GM23338 (cell line): ENCODE measurements around the gene ZC3H12C. TPM values are rescaled to one million over a fixed set of nuclear protein-coding genes. Genes with fewer than 3 reads are reported as not detected.

Experiments used
- ATAC-seq: fragments of 200-7000 bp; cut with Tn5 transposase; 3 replicates; pipeline ENCODE4 v1.9.1; 2020
- DNase-seq: peaks from one replicate; pipeline ENCODE4 v3.0.0-alpha.2; 2015; ENCODE audit warnings: low spot score
- H2AFZ ChIP-seq: fragments of 200-600 bp; sonication (generic); 2 replicates; pipeline ENCODE4 v1.8.0; 2016; ENCODE audit warnings: antibody characterized with exemption, mild to moderate bottlenecking, moderate library complexity
- H3F3A ChIP-seq: fragments of 200-600 bp; sonication (generic); replicated peaks from 2 replicates; pipeline ENCODE4 v1.8.0; 2017; ENCODE audit warnings: antibody characterized with exemption, mixed run types, low read depth
- H3K27ac ChIP-seq: fragments of 200-600 bp; sonication (generic); 2 replicates; pipeline ENCODE4 v1.6.1; 2016; ENCODE audit warnings: low read depth
- H3K27me3 ChIP-seq: fragments of 200-600 bp; sonication (generic); 2 replicates; pipeline ENCODE4 v1.8.0; 2016; ENCODE audit warnings: mild to moderate bottlenecking, mixed run types, moderate library complexity; ENCODE audit not compliant: insufficient read depth
- H3K36me3 ChIP-seq: fragments of 200-600 bp; sonication (generic); 2 replicates; pipeline ENCODE4 v1.8.0; 2016; ENCODE audit warnings: mild to moderate bottlenecking; ENCODE audit not compliant: insufficient read depth
- H3K4me1 ChIP-seq: fragments of 200-600 bp; sonication (generic); 2 replicates; pipeline ENCODE4 v1.8.0; 2016; ENCODE audit warnings: mild to moderate bottlenecking, moderate library complexity; ENCODE audit not compliant: insufficient read depth
- H3K4me2 ChIP-seq: fragments of 200-600 bp; sonication (generic); 2 replicates; pipeline ENCODE4 v1.7.1; 2017; ENCODE audit warnings: mixed run types
- H3K4me3 ChIP-seq: fragments of 200-600 bp; sonication (generic); 2 replicates; pipeline ENCODE4 v1.6.1; 2016; ENCODE audit warnings: mixed run types
- H3K79me2 ChIP-seq: fragments of 200-600 bp; sonication (generic); replicated peaks from 2 replicates; pipeline ENCODE4 v1.8.0; 2017; ENCODE audit warnings: mild to moderate bottlenecking; ENCODE audit not compliant: insufficient read depth
- H3K9me2 ChIP-seq: fragments of 200-600 bp; sonication (generic); 2 replicates; pipeline ENCODE4 v1.8.0; 2017; ENCODE audit not compliant: insufficient read depth
- H4K20me1 ChIP-seq: fragments of 200-600 bp; sonication (generic); replicated peaks from 2 replicates; pipeline ENCODE4 v1.8.0; 2017; ENCODE audit warnings: mild to moderate bottlenecking; ENCODE audit not compliant: insufficient read depth
- H3K27ac Mint-ChIP-seq: 2 replicates; pipeline ENCODE4 v1.8.0; 2020; ENCODE audit warnings: inconsistent platforms, mild to moderate bottlenecking, moderate library complexity, mixed read lengths
- H3K27me3 Mint-ChIP-seq: 3 replicates; pipeline ENCODE4 v1.8.0; 2022; ENCODE audit warnings: low read depth, mild to moderate bottlenecking, moderate library complexity, mixed read lengths, inconsistent platforms; ENCODE audit not compliant: insufficient read depth, poor library complexity
- H3K36me3 Mint-ChIP-seq: 3 replicates; pipeline ENCODE4 v1.8.0; 2021; ENCODE audit warnings: low read depth, mild to moderate bottlenecking, inconsistent platforms, moderate library complexity, mixed read lengths
- H3K4me1 Mint-ChIP-seq: 3 replicates; pipeline ENCODE4 v1.8.0; 2020; ENCODE audit warnings: mild to moderate bottlenecking, inconsistent platforms, mixed read lengths
- H3K4me3 Mint-ChIP-seq: 3 replicates; pipeline ENCODE4 v1.8.0; 2021; ENCODE audit warnings: moderate library complexity, mild to moderate bottlenecking, inconsistent platforms, mixed read lengths
- H3K9me3 Mint-ChIP-seq: 3 replicates; pipeline ENCODE4 v1.8.0; 2020; ENCODE audit warnings: moderate library complexity, mild to moderate bottlenecking, inconsistent platforms, mixed read lengths
- EZH2phosphoT487 ChIP-seq: fragments of 200-600 bp; sonication (generic); IDR thresholded peaks from one replicate; pipeline ENCODE4 v1.8.1; 2018; ENCODE audit warnings: antibody characterized with exemption; ENCODE audit not compliant: unreplicated experiment
- POLR2AphosphoS5 ChIP-seq: IDR thresholded peaks from 2 replicates; pipeline ENCODE4 v1.6.1; 2016; ENCODE audit warnings: antibody characterized with exemption, low read depth
- polyA plus RNA-seq: library from polyadenylated mRNA; unstranded; fragments of >200 nt; fragmentation: Nextera tagmentation; extraction: Ambion mirVana; gene quantifications from 2 replicates; pipeline ENCODE4 v1.2.1, GENCODE V29; 2016
- total RNA-seq: library from RNA; depleted of rRNA; stranded (reverse); fragments of >200 nt; shearing (Covaris generic); gene quantifications from 2 replicates; pipeline ENCODE4 v1.2.3, GENCODE V29; 2014
- TF ChIP-seq, protein P1 (sequence below): fragments of 250-450 bp; sonication (Bioruptor Pico); IDR thresholded peaks from 2 replicates; pipeline ENCODE4 v1.5.0; 2020; ENCODE audit warnings: mild to moderate bottlenecking, moderate library complexity
- TF ChIP-seq, protein P2 (sequence below): IDR thresholded peaks from 2 replicates; pipeline ENCODE4 v1.6.1; 2016; ENCODE audit warnings: antibody characterized with exemption

The ZC3H12C gene
- total and polyA plus RNA-seq, 2 experiments from 2014 or later, result 0.55 to 2.4 TPM

DNA sequence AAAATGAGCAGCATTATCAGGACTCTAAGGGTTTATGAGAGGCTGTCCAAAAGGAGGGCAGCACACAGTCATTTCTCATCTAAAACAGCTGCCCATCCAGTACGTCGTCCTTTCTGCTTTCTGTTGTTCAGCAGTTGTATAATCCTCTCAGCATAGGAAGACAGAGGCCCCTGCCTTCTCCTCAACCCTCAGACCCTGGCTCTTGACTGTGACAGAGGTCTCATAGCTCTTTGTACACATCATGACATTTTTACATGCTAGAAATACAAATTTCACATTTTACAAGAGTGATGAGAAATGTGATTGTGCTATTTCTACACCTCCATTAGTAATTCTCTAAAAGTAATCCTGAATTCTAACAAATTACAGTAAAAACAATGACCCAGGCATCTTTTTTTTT lies 36.2 kb upstream of the ZC3H12C start (continued):
- TF ChIP-seq, protein P1, sequence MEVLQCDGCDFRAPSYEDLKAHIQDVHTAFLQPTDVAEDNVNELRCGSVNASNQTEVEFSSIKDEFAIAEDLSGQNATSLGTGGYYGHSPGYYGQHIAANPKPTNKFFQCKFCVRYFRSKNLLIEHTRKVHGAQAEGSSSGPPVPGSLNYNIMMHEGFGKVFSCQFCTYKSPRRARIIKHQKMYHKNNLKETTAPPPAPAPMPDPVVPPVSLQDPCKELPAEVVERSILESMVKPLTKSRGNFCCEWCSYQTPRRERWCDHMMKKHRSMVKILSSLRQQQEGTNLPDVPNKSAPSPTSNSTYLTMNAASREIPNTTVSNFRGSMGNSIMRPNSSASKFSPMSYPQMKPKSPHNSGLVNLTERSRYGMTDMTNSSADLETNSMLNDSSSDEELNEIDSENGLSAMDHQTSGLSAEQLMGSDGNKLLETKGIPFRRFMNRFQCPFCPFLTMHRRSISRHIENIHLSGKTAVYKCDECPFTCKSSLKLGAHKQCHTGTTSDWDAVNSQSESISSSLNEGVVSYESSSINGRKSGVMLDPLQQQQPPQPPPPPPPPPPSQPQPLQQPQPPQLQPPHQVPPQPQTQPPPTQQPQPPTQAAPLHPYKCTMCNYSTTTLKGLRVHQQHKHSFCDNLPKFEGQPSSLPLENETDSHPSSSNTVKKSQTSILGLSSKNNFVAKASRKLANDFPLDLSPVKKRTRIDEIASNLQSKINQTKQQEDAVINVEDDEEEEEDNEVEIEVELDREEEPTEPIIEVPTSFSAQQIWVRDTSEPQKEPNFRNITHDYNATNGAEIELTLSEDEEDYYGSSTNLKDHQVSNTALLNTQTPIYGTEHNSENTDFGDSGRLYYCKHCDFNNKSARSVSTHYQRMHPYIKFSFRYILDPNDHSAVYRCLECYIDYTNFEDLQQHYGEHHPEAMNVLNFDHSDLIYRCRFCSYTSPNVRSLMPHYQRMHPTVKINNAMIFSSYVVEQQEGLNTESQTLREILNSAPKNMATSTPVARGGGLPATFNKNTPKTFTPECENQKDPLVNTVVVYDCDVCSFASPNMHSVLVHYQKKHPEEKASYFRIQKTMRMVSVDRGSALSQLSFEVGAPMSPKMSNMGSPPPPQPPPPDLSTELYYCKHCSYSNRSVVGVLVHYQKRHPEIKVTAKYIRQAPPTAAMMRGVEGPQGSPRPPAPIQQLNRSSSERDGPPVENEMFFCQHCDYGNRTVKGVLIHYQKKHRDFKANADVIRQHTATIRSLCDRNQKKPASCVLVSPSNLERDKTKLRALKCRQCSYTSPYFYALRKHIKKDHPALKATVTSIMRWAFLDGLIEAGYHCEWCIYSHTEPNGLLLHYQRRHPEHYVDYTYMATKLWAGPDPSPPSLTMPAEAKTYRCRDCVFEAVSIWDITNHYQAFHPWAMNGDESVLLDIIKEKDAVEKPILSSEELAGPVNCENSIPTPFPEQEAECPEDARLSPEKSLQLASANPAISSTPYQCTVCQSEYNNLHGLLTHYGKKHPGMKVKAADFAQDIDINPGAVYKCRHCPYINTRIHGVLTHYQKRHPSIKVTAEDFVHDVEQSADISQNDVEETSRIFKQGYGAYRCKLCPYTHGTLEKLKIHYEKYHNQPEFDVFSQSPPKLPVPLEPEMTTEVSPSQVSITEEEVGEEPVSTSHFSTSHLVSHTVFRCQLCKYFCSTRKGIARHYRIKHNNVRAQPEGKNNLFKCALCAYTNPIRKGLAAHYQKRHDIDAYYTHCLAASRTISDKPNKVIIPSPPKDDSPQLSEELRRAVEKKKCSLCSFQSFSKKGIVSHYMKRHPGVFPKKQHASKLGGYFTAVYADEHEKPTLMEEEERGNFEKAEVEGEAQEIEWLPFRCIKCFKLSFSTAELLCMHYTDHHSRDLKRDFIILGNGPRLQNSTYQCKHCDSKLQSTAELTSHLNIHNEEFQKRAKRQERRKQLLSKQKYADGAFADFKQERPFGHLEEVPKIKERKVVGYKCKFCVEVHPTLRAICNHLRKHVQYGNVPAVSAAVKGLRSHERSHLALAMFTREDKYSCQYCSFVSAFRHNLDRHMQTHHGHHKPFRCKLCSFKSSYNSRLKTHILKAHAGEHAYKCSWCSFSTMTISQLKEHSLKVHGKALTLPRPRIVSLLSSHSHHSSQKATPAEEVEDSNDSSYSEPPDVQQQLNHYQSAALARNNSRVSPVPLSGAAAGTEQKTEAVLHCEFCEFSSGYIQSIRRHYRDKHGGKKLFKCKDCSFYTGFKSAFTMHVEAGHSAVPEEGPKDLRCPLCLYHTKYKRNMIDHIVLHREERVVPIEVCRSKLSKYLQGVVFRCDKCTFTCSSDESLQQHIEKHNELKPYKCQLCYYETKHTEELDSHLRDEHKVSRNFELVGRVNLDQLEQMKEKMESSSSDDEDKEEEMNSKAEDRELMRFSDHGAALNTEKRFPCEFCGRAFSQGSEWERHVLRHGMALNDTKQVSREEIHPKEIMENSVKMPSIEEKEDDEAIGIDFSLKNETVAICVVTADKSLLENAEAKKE (CRISPR knock-in tag), result no peak
- TF ChIP-seq POLR2AphosphoS5 (no peak), EZH2phosphoT487 (no peak)

- ATAC-seq (no peak), DNase-seq (no peak)
- H3K27me3 Mint-ChIP-seq, result no peaks in the 10 kb centered on the region
These were observed 33.3 kb upstream of the ZC3H12C start for GRCh38 chr11:110059706-110060463.

More at GRCh38 chr11:110059706-110060463, 33.3 kb upstream of the ZC3H12C start:
- no peaks in the 10 kb centered on the region for H4K20me1 ChIP-seq
- no peaks in the 10 kb centered on the region for H3K27me3 ChIP-seq
- H3K36me3 Mint-ChIP-seq, result no peaks in the 10 kb centered on the region
- no peaks in the 10 kb centered on the region for H3K4me1 ChIP-seq
- H2AFZ ChIP-seq, result no peak overlapping the region
- H3F3A ChIP-seq, result no peaks in the 10 kb centered on the region
- H3K27ac Mint-ChIP-seq, result no peak overlapping the region
- no peak overlapping the region for H3K4me3 ChIP-seq
- H3K4me1 Mint-ChIP-seq, result 0 out of 3 replicates have a peak, but pooled peaks cover 2% of the 10 kb centered on the region
- TF ChIP-seq, protein P2, sequence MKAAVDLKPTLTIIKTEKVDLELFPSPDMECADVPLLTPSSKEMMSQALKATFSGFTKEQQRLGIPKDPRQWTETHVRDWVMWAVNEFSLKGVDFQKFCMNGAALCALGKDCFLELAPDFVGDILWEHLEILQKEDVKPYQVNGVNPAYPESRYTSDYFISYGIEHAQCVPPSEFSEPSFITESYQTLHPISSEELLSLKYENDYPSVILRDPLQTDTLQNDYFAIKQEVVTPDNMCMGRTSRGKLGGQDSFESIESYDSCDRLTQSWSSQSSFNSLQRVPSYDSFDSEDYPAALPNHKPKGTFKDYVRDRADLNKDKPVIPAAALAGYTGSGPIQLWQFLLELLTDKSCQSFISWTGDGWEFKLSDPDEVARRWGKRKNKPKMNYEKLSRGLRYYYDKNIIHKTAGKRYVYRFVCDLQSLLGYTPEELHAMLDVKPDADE, result no peak
- no peaks in the 10 kb centered on the region for H3K9me2 ChIP-seq
- H3K79me2 ChIP-seq, result no peaks in the 10 kb centered on the region
- no peaks in the 10 kb centered on the region for H3K9me3 Mint-ChIP-seq
- no peaks in the 10 kb centered on the region for H3K36me3 ChIP-seq
- H3K4me3 Mint-ChIP-seq, result no peak overlapping the region
- no peak overlapping the region for H3K27ac ChIP-seq
- no peak overlapping the region for H3K4me2 ChIP-seq
